GM12878 (cell line): ENCODE results near the gene BRAF. TPM values are rescaled to one million over a fixed set of nuclear protein-coding genes. Genes with fewer than 3 reads are reported as not detected.
"Not testable (repeated sequence)": the region's sequence is repeated elsewhere in the genome, so short reads cannot be mapped to it uniquely, and the experiment has no call there.

Experiments
- ATAC-seq: fragments of 200-7000 bp; cut with Tn5 transposase; 3 replicates; pipeline ENCODE4 v1.9.1; 2020; ENCODE audit warnings: mild to moderate bottlenecking, moderate library complexity
- BruUV-seq: library from RNA; stranded (reverse); fragments of 400-500 nt; replicated peaks from 2 replicates; lab custom pipeline; 2021; lab: Mats Ljungman, UMichigan
- CTCF ChIA-PET: fragments of 300-600 bp; sonication (Branson Sonifier 250); formaldehyde crosslinking; extraction: SDS; loops from one replicate; lab custom pipeline; 2021; ENCODE audit warnings: inconsistent platforms; lab: Yijun Ruan, JAX
- POLR2A ChIA-PET: fragments of 350-600 bp; formaldehyde crosslinking; extraction: SDS; loops from one replicate; lab custom pipeline; 2021; ENCODE audit warnings: inconsistent platforms; lab: Charles Lee
- RAD21 ChIA-PET: fragments of 300-600 bp; sonication (Branson Sonifier 250); formaldehyde crosslinking; loops from one replicate; lab custom pipeline; 2023; ENCODE audit warnings: antibody characterized with exemption; ENCODE audit not compliant: unreplicated experiment; lab: Charles Lee
- SMC1A ChIA-PET: fragments of 300-600 bp; sonication (Branson Sonifier 250); formaldehyde crosslinking; loops from one replicate; lab custom pipeline; 2023; ENCODE audit not compliant: unreplicated experiment, uncharacterized antibody; lab: Charles Lee
- DNase-seq: peaks from one replicate; pipeline ENCODE4 v3.0.0-alpha.2; 2011; ENCODE audit warnings: low read depth, low spot score
- FAIRE-seq: peaks from 3 replicates; lab custom pipeline; 2011; peaks lifted over from hg19 to GRCh38; lab: Jason Lieb, UNC
- H2AFZ ChIP-seq: 2 replicates; pipeline ENCODE4 v1.6.0; 2011; ENCODE audit warnings: low read depth, low read length, control low read depth; ENCODE audit not compliant: control insufficient read depth
- H3K27ac ChIP-seq: 2 replicates; pipeline ENCODE4 v1.5.1; 2011; ENCODE audit warnings: control low read depth; ENCODE audit not compliant: control insufficient read depth, insufficient read depth
- H3K27me3 ChIP-seq, 2 experiments: replicated peaks in 1 of 2; 2 replicates each; pipeline versions ENCODE4 v1.6.0 to v1.6.1; 2011; ENCODE audit warnings: low read length in 1 of 2; ENCODE audit not compliant: control insufficient read depth in 2 of 2, insufficient read depth in 2 of 2
- H3K36me3 ChIP-seq, 2 experiments: 2 replicates each; pipeline ENCODE4 v1.5.1; 2011; ENCODE audit warnings: low read length in 1 of 2; ENCODE audit not compliant: control insufficient read depth in 2 of 2, insufficient read depth in 2 of 2
- H3K4me1 ChIP-seq: 2 replicates; pipeline ENCODE4 v1.6.1; 2011; ENCODE audit warnings: mild to moderate bottlenecking, low read length, moderate library complexity, mixed read lengths; ENCODE audit not compliant: control insufficient read depth, insufficient read depth
- H3K4me2 ChIP-seq: 2 replicates; pipeline ENCODE4 v1.6.0; 2011; ENCODE audit warnings: control low read depth; ENCODE audit not compliant: control insufficient read depth, insufficient read depth
- H3K4me3 ChIP-seq: fragments of 200-600 bp; sonication (generic); 2 replicates; pipeline ENCODE4 v1.5.1; 2016
- H3K79me2 ChIP-seq: 2 replicates; pipeline ENCODE4 v1.6.0; 2011; ENCODE audit warnings: low read length; ENCODE audit not compliant: control insufficient read depth, insufficient read depth
- H3K9ac ChIP-seq: 2 replicates; pipeline ENCODE4 v1.8.0; 2011; ENCODE audit warnings: low read length, control low read depth, mixed read lengths; ENCODE audit not compliant: control insufficient read depth, insufficient read depth
- H3K9me3 ChIP-seq: replicated peaks from 3 replicates; pipeline ENCODE4 v1.5.1; 2011; ENCODE audit warnings: mild to moderate bottlenecking, low read length; ENCODE audit not compliant: control insufficient read depth, insufficient read depth
- H4K20me1 ChIP-seq: 2 replicates; pipeline ENCODE4 v1.6.0; 2011; ENCODE audit not compliant: control insufficient read depth, insufficient read depth
- ATF2 ChIP-seq: IDR thresholded peaks from 2 replicates; pipeline ENCODE4 v1.6.1; 2012; ENCODE audit warnings: low read length, inconsistent platforms
- FOS ChIP-seq: IDR thresholded peaks from 3 replicates; pipeline ENCODE4 v1.6.1; 2011; ENCODE audit warnings: borderline replicate concordance; ENCODE audit not compliant: insufficient read length; ENCODE audit errors: extremely low read depth
- NFXL1 ChIP-seq: fragments of 450-650 bp; IDR thresholded peaks from 2 replicates; pipeline ENCODE4 v1.6.1; 2017; ENCODE audit warnings: antibody characterized with exemption, mild to moderate bottlenecking, borderline replicate concordance
- PAX5 ChIP-seq: IDR thresholded peaks from 2 replicates; pipeline ENCODE4 v1.6.1; 2011; ENCODE audit warnings: low read depth, low read length, borderline replicate concordance
- SRF ChIP-seq, 2 experiments: IDR thresholded peaks; 2 replicates each; pipeline ENCODE4 v1.6.1; 2011; ENCODE audit warnings: low read depth in 2 of 2, low read length in 2 of 2, mild to moderate bottlenecking in 1 of 2, moderate library complexity in 1 of 2
- STAT3 ChIP-seq: IDR thresholded peaks from 2 replicates; pipeline ENCODE4 v1.6.1; 2011; ENCODE audit warnings: low read depth, low read length, improper control_type of control experiment
- TAF1 ChIP-seq: IDR thresholded peaks from 2 replicates; pipeline ENCODE4 v1.6.1; 2011; ENCODE audit warnings: mild to moderate bottlenecking, low read depth, low read length, borderline replicate concordance
- WGBS: methylation state at CpG from one replicate; pipeline ENCODE4 v1.1.6; 2016; ENCODE audit warnings: low lambda C conversion rate; ENCODE audit not compliant: insufficient replicate concordance, insufficient coverage; ENCODE audit errors: missing lambda C conversion rate; 5-methylcytosine and 5-hydroxymethylcytosine counted together
- in situ Hi-C: fragments of 300-500 bp; cut with MboI; formaldehyde crosslinking; loops from 9 replicates; pipeline ENCODE4 v1.14.3; 2018; ENCODE audit warnings: mixed read lengths
- intact Hi-C: fragments of 100-400 bp; cut with micrococcal nuclease; formaldehyde crosslinking; loops from one replicate; pipeline ENCODE4 v1.14.2; 2022; ENCODE audit not compliant: unreplicated experiment
- polyA plus RNA-seq, 11 experiments: library from polyadenylated mRNA; depleted of rRNA in 4 of 11; unstranded in 6 of 11; stranded (reverse) in 5 of 11; fragments of >200 nt; fragmentation: Nextera tagmentation in 4 of 11; fragmentation: Illumina TruSeq in 1 of 11; extraction: Ambion mirVana in 4 of 11; extraction: Trizol in 1 of 11; gene quantifications; 1 replicate in 1 of 11; 2 replicates in 10 of 11; pipeline versions ENCODE4 v1.2.1 to v1.2.3, GENCODE V29; 2011 to 2016; ENCODE audit warnings: inconsistent platforms in 2 of 11, missing spikeins in 2 of 11, low read depth in 1 of 11
- total RNA-seq, 4 experiments: library from RNA; depleted of rRNA in 3 of 4; stranded (reverse); fragments of >200 nt in 3 of 4; fragmentation: Illumina TruSeq in 1 of 4; extraction: Trizol in 1 of 4; gene quantifications; 2 replicates each; pipeline versions ENCODE4 v1.2.1 to v1.2.3, GENCODE V29; 2013 to 2021

Gene BRAF
- total and polyA plus RNA-seq, 10 of the 15 experiments (the other 5 are each of a cell fraction or from before 2014, with no cell fraction given): 2.6 to 31.0 (median 10.6) TPM

GRCh38 chr7:140914083-140914482 lies 10.6 kb downstream of the BRAF start:
- in situ Hi-C loops: loop anchor here (25.0 kb wide), 1 partner anchor 1552 kb away; the partner anchor contains the start of gene LUC7L2
- ATAC-seq (peak; percentile 39; the same call in 2 of the 3 replicates), FAIRE-seq (no peak), DNase-seq (no peak)
- TF ChIP-seq FOS: no peak
- no peak for TF ChIP-seq TAF1
- no peak for TF ChIP-seq PAX5
- no peak for TF ChIP-seq ATF2
- no peak for TF ChIP-seq STAT3
- TF ChIP-seq NFXL1: no peak
- TF ChIP-seq SRF (IDR thresholded peaks at IDR 0.05; ENCODE audit: low read depth in 2 of 2, low read length in 2 of 2): no peak
- ChIA-PET CTCF (no interaction called here), SMC1A (interaction anchor here (0.9 to 2.1 kb wide), 3 partner anchors 10 to 12 kb away, joined by 3 to 9 read pairs (median 4); no protein-coding TSS in a partner anchor), RAD21 (interaction anchor here (0.6 kb wide), 1 partner anchor 31 kb away, joined by 3 read pairs; no protein-coding TSS in a partner anchor), POLR2A (interaction anchor here (0.5 to 1.1 kb wide), 2 partner anchors 9 to 12 kb away, joined by 3 read pairs; no protein-coding TSS in a partner anchor)
- H3K4me3 ChIP-seq: no peak overlapping the region
- peaks cover 0 to 2% of the 10 kb centered on the region in 2 experiments; a peak in 1 of 4 replicates for H3K36me3 ChIP-seq
- H4K20me1 ChIP-seq: 0 out of 2 replicates have a peak, but pooled peaks cover 2% of the 10 kb centered on the region
- H3K4me1 ChIP-seq: no peaks in the 10 kb centered on the region
- intact Hi-C loops: no loop called here
- H3K9ac ChIP-seq: no peak overlapping the region
- H3K9me3 ChIP-seq: peaks cover 5% of the 10 kb centered on the region; the same call in 2 of the 3 replicates
- H3K79me2 ChIP-seq: peaks cover 43% of the 10 kb centered on the region
- H3K27ac ChIP-seq: no peak overlapping the region
- H3K27me3 ChIP-seq: no peaks in the 10 kb centered on the region
- H2AFZ ChIP-seq: no peak overlapping the region
- H3K4me2 ChIP-seq: no peak overlapping the region
- no TSS peak for BruUV-seq

- H3K4me1 ChIP-seq, POLR2A ChIA-PET, CTCF ChIA-PET, H4K20me1 ChIP-seq, intact Hi-C loops, FAIRE-seq, H2AFZ ChIP-seq, H3K36me3 ChIP-seq, H3K9ac ChIP-seq, H3K4me3 ChIP-seq, ATAC-seq, H3K27me3 ChIP-seq, H3K9me3 ChIP-seq, BruUV-seq, DNase-seq, H3K27ac ChIP-seq, H3K4me2 ChIP-seq: not testable (repeated sequence)
- 87% methylated on average over 5 of the region's 5 CpGs for WGBS
- peaks cover 41% of the 10 kb centered on the region for H3K79me2 ChIP-seq
- SMC1A ChIA-PET: interaction anchor here (0.9 to 2.1 kb wide), 3 partner anchors 10 to 41 kb away, joined by 3 to 9 read pairs (median 3); no protein-coding TSS in a partner anchor
- RAD21 ChIA-PET: interaction anchor here (0.6 kb wide), 1 partner anchor 31 kb away, joined by 3 read pairs; no protein-coding TSS in a partner anchor
- in situ Hi-C loops: loop anchor here (25.0 kb wide), 1 partner anchor 1551 kb away; the partner anchor contains the start of gene LUC7L2
These were observed 11.2 kb downstream of the BRAF start for GRCh38 chr7:140913596-140913928.
